HG03442 (cell line): ENCODE results near the gene B4GALT4.
"Not testable (repeated sequence)": the region's sequence is repeated elsewhere in the genome, so short reads cannot be mapped to it uniquely, and the experiment has no call there.

Experiments
- ATAC-seq: cut with Tn5 transposase; IDR thresholded peaks from one replicate; pipeline ENCODE4 v1.9.1; 2021; ENCODE audit warnings: mild to moderate bottlenecking, moderate library complexity; ENCODE audit not compliant: unreplicated experiment

The B4GALT4 gene

GRCh38 chr3:119206611-119207511 lies 33.8 kb downstream of the B4GALT4 start:
- no peak for ATAC-seq

GRCh38 chr3:119205685-119206084 lies 35.0 kb downstream of the B4GALT4 start:
- ATAC-seq: no peak

GRCh38 chr3:119205209-119205608 lies 35.5 kb downstream of the B4GALT4 start:
- ATAC-seq: no peak

GRCh38 chr3:119195911-119196310 lies 44.8 kb downstream of the B4GALT4 start:
- ATAC-seq: no peak

GRCh38 chr3:119195151-119195476 lies 45.6 kb downstream of the B4GALT4 start:
- no peak for ATAC-seq

- no peak for ATAC-seq
Observed at GRCh38 chr3:119194237-119195150, 46.2 kb downstream of the B4GALT4 start.

- ATAC-seq: no peak
Observed at GRCh38 chr3:119191800-119192199, 48.9 kb downstream of the B4GALT4 start.

GRCh38 chr3:119187266-119187665 lies 53.4 kb downstream of the B4GALT4 start:
- no peak for ATAC-seq

- no peak for ATAC-seq
Observed at GRCh38 chr3:119184796-119185570, 55.7 kb downstream of the B4GALT4 start.

GRCh38 chr3:119184111-119184510 lies 56.6 kb downstream of the B4GALT4 start:
- no peak for ATAC-seq

- no peak for ATAC-seq
Observed at GRCh38 chr3:119181765-119182164, 58.9 kb downstream of the B4GALT4 start.

- ATAC-seq: no peak
Observed at GRCh38 chr3:119177321-119177720, 63.4 kb downstream of the B4GALT4 start.

- ATAC-seq: no peak
Observed at GRCh38 chr3:119176778-119177177, 63.9 kb downstream of the B4GALT4 start.

GRCh38 chr3:119175872-119176756 lies 64.6 kb downstream of the B4GALT4 start:
- ATAC-seq: no peak

GRCh38 chr3:119173325-119173724 lies 67.4 kb downstream of the B4GALT4 start, which contains the start of gene UPK1B:
Gene UPK1B, plus strand, starts transcription at chr3:119173598. Its CDS starts 13,144 bp downstream, at chr3:119186742.
- ATAC-seq: no peak

- ATAC-seq: no peak
Observed at GRCh38 chr3:119170821-119171220, 69.9 kb downstream of the B4GALT4 start.

GRCh38 chr3:119164745-119165144 lies 75.9 kb downstream of the B4GALT4 start:
- not testable (repeated sequence) for ATAC-seq
